ENCODE measurements around the gene ZNF512. TPM values are rescaled to one million over a fixed set of nuclear protein-coding genes. Genes with fewer than 3 reads are reported as not detected.

ZNF512 gene
- total RNA-seq, 1 donor from 2014 or later, result 49.3 TPM

DNA sequence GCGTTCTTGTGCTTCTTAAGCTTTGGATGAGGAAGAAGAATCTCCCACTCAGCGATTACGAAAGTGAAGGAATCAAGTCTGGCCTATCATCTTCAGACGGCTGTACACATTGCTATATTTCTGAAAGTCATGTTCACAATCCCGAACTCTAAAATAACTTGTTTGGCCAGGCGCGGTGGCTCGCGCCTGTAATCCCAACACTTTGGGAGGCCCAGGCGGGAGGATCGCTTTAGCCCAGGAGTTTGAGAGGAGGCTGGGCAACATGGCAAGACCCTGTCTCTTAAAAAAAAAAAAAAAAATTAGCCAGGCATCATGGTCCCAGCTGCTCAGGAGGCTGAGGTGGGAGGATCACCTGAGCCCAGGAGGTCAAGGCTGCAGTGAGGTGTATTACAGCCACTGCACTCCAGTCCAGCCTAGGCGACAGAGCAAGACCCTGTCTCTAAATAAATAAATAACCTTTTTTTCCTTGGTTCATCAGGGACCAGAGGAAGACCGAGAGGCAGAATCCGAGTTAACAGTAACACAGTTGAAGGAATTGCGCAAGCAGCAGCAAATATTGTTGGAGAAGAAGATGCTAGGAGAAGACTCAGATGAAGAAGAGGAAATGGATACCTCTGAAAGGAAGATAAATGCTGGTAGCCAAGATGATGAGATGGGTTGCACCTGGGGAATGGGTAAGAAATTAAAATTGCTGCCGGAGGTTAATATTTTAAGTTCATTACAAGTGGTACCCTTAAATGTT is 82.0 kb downstream of the ZNF512 start:
- no peak for FAIRE-seq
- no peak for DNase-seq (ENCODE audit: low spot score in 2 of 2)

DNA sequence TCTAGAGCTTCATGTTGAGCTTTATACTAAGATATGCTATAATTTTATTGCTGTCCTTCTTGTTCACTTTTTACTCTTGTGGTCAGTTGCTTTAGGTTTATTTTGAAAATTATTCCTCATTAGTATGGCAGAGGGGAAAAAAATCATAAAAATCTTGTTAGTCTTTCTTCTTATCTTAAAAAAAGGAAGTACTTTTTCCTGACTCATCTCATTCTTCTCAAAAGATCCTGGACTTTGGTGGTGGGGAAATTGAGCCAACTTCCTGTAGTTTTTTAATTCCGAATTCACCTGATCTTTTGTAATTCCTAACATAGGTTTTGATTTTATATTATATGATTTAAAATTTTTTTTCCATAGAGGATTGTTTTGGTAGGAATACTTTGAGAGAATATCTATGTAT is 84.6 kb downstream of the ZNF512 start:
- no peak for FAIRE-seq
- DNase-seq (ENCODE audit: low spot score in 2 of 2), result no peak

DNA sequence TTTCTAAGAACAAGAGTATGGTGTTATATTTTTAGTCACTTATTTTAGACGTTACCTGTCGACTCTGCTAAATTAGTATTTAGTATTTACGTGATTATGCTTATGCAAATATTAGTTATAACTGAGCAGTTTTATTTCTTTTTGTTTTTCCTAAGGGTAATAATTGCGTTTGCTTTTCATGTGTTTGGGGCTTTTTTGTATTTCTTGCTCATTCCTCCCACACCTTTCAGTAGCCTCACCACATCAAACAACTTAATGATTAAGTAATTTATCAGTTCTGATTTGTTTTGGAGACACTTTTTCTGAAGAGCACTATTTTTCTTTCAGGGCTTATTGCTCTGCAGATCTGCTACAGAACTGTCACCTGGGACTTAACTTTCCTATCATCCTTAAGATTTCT is 88.4 kb downstream of the ZNF512 start:
- FAIRE-seq (no peak), DNase-seq (ENCODE audit: low spot score in 2 of 2) (no peak)

Small RNA genes within 50 kb of the gene (small RNA-seq; reads per million reads assigned to genes)
- not detected for gene RF00340

Other genes starting within 250 kb of the ZNF512 start
- gene GTF3C2, start 226.3 kb upstream of the ZNF512 start, total RNA-seq, result 37.5 TPM
- 16.7 TPM for gene EIF2B4, start 212.7 kb upstream of the ZNF512 start, total RNA-seq
- gene SNX17, start 212.4 kb upstream of the ZNF512 start, total RNA-seq, result 47.7 TPM
- 12.6 TPM for gene ZNF513, start 202.3 kb upstream of the ZNF512 start, total RNA-seq
- gene PPM1G, start 173.5 kb upstream of the ZNF512 start, total RNA-seq, result 72.2 TPM
- gene NRBP1, start 154.4 kb upstream of the ZNF512 start, total RNA-seq, result 68.9 TPM
- not detected for gene KRTCAP3, start 140.7 kb upstream of the ZNF512 start, total RNA-seq
- gene IFT172, start 93.3 kb upstream of the ZNF512 start, total RNA-seq, result 36.3 TPM
- gene FNDC4, start 87.8 kb upstream of the ZNF512 start, total RNA-seq, result 45.7 TPM
- 1.6 TPM for gene GCKR, start 86.2 kb upstream of the ZNF512 start, total RNA-seq
- 3.7 TPM for gene CCDC121, start 46.0 kb downstream of the ZNF512 start, total RNA-seq
- 31.4 TPM for gene GPN1, start 46.0 kb downstream of the ZNF512 start, total RNA-seq
- 24.5 TPM for gene SUPT7L, start 80.6 kb downstream of the ZNF512 start, total RNA-seq
- gene SLC4A1AP, start 80.8 kb downstream of the ZNF512 start, total RNA-seq, result 33.4 TPM
- gene MRPL33, start 188.7 kb downstream of the ZNF512 start, total RNA-seq, result 56.7 TPM

All from frontal cortex (tissue), 4 donors.